Spinal cord (tissue), 10 donors: ENCODE results near the gene SND1. TPM values are rescaled to one million over a fixed set of nuclear protein-coding genes. Genes with fewer than 3 reads are reported as not detected.
A peak's percentile ranks its signal among the peaks of the same experiment; 100 is the strongest.

Source experiments
- DNase-seq, 6 donors: peaks; one replicate each; pipeline versions ENCODE4 v3.0.0 to v3.0.0-alpha.2; 2013 to 2015; ENCODE audit warnings: low spot score in 6 of 6, low read depth in 4 of 6
- H3K27ac ChIP-seq: one replicate; pipeline ENCODE4 v1.5.1; 2013; ENCODE audit warnings: low read depth, low read length, control low read depth
- H3K27me3 ChIP-seq: one replicate; pipeline ENCODE4 v1.6.1; 2013; ENCODE audit warnings: low read length; ENCODE audit not compliant: control insufficient read depth, insufficient read depth
- H3K36me3 ChIP-seq: one replicate; pipeline ENCODE4 v1.6.1; 2013; ENCODE audit warnings: low read length; ENCODE audit not compliant: control insufficient read depth, insufficient read depth
- H3K4me1 ChIP-seq: one replicate; pipeline ENCODE4 v1.6.1; 2013; ENCODE audit warnings: low read length; ENCODE audit not compliant: control insufficient read depth, insufficient read depth
- H3K4me3 ChIP-seq: one replicate; pipeline ENCODE4 v1.5.1; 2013; ENCODE audit warnings: low read depth, low read length, control low read depth
- H3K9me3 ChIP-seq: one replicate; pipeline ENCODE4 v1.6.1; 2013; ENCODE audit warnings: low read length; ENCODE audit not compliant: control insufficient read depth, insufficient read depth
- WGBS: methylation state at CpG from one replicate; pipeline ENCODE4 v1.1.5; 2013; ENCODE audit warnings: missing lambda C conversion rate; ENCODE audit not compliant: insufficient coverage; 5-methylcytosine and 5-hydroxymethylcytosine counted together
- polyA plus RNA-seq, 2 donors: library from polyadenylated mRNA; unstranded; fragments of 120-200 nt; gene quantifications; one replicate each; pipeline ENCODE4 v1.2.1, GENCODE V29; 2013; ENCODE audit not compliant: insufficient read length in 2 of 2
- total RNA-seq, 2 donors: library from RNA; depleted of rRNA in 1 of 2; stranded (reverse); fragments of 120-200 nt in 1 of 2; fragments of >200 nt in 1 of 2; gene quantifications; one replicate each; pipeline versions ENCODE4 v1.2.3 to v1.2.4, GENCODE V29; 2013 to 2014
- donor health status: healthy.

The SND1 gene
- total and polyA plus RNA-seq, 4 donors: 72.1 to 125 (median 91.3) TPM

- Histone ChIP-seq H3K27me3 (no peaks in the 10 kb centered on the region), H3K36me3 (peaks cover 2% of the 10 kb centered on the region), H3K9me3 (no peaks in the 10 kb centered on the region), H3K27ac (no peak overlapping the region), H3K4me3 (no peak overlapping the region), H3K4me1 (peaks cover 18% of the 10 kb centered on the region)
- DNase-seq: no peak
- no CpG with 5 or more reads among the region's 1 CpG for WGBS
These were observed 280.1 kb downstream of the SND1 start for GRCh38 chr7:127932076-127932475.

DNA sequence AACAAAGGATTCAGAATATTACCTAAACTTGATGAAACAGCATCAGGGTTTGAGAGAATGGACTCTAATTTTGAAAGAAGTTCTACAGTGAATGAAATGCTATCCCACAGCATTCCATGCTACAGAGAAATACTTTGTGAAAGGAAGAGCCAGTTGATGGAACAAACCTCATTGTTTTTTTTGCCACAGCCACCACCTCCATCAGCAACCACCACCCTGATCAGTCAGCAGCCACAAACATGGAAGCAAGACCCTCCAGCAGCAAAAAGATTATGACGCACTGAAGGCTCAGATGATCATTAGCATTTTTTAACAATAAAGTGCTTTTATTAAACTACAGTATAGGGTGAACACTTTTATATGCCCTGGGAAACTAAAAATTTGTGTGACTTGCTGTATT lies 280.5 kb downstream of the SND1 start:
- Histone ChIP-seq H3K4me3 (no peak overlapping the region), H3K4me1 (peaks cover 22% of the 10 kb centered on the region), H3K27me3 (no peaks in the 10 kb centered on the region), H3K36me3 (peaks cover 2% of the 10 kb centered on the region), H3K9me3 (no peaks in the 10 kb centered on the region), H3K27ac (no peak overlapping the region)
- no CpG with 5 or more reads among the region's 1 CpG for WGBS
- DNase-seq: no peak

GRCh38 chr7:127933146-127933545 lies 281.2 kb downstream of the SND1 start:
- peak in 2 of 6 donors; percentile 75 to 82 for DNase-seq
- 26% methylated on average over 3 of the region's 4 CpGs for WGBS
- H3K9me3 ChIP-seq: no peaks in the 10 kb centered on the region

GRCh38 chr7:127934711-127935110 lies 282.7 kb downstream of the SND1 start:
- Histone ChIP-seq H3K4me3 (no peak overlapping the region), H3K9me3 (no peaks in the 10 kb centered on the region), H3K27ac (no peak overlapping the region), H3K27me3 (no peaks in the 10 kb centered on the region), H3K36me3 (peaks cover 2% of the 10 kb centered on the region), H3K4me1 (peaks cover 15% of the 10 kb centered on the region)
- no peak for DNase-seq
- WGBS: 89% methylated on average over 4 of the region's 5 CpGs

More at GRCh38 chr7:127933146-127933545, 281.2 kb downstream of the SND1 start:
- H3K4me1 ChIP-seq: peaks cover 22% of the 10 kb centered on the region
- H3K27ac ChIP-seq: no peak overlapping the region
- no peak overlapping the region for H3K4me3 ChIP-seq
- H3K36me3 ChIP-seq: peaks cover 2% of the 10 kb centered on the region
- no peaks in the 10 kb centered on the region for H3K27me3 ChIP-seq

DNA sequence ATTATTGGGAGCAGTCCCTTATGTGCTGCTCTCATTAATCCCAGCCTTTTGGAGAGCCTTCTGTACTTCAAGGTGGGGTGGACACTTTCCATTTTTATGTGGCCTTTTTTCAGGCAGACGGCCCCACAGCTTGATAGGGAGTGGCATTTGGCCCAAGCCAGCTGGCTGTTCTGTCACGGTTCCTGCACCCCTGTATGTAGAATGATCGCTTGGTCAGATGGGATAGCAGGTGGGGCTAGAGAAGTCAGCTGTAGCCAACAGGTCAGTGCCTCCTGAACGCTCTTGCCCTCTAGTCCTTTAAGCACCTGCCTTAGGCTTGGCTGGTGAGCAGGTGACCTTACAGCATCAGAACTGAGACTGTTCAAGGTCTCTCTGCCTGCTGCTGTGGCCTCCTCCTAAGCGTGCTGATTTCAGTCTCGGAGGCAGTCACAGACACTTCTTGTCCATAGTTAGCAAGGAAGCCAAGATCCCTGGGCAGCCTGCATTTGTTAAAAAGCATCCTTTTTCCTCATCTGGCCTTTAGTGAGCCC lies 283.9 kb downstream of the SND1 start:
- Histone ChIP-seq H3K9me3 (no peaks in the 10 kb centered on the region), H3K27ac (no peak overlapping the region), H3K36me3 (no peaks in the 10 kb centered on the region), H3K4me1 (peaks cover 14% of the 10 kb centered on the region), H3K27me3 (no peaks in the 10 kb centered on the region), H3K4me3 (no peak overlapping the region)
- WGBS: 60% methylated on average over 6 of the region's 6 CpGs
- no peak for DNase-seq

DNA sequence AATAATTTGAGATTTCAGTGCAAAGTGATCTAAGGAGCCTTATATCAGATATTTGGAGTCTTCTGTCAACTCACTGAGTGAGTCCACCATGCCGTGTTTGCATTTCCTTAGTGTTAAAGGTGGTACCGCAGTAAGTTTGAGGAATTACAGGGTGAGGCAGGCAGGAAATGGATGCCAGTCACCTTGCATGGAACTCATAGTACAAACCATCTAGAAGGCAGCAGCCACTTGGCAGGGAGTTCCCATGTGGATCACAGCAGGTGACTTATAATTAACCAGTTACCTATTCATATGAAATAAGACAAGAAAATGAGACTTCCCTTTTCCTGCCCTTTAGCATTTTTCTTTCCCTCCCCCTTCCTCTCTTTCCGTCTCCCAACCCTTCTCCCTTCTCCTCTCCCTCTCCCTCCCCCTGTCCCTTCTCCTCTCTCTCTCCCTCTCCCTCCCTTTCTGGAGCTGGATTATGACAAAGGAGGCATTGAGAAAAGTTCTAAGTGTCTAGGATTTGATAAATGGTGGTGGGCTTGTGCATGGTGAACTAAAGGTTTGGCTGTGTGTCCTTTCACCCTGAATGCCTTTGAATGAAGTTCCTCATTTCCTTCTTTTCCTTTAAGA lies 285.2 kb downstream of the SND1 start:
- no peaks in the 10 kb centered on the region for H3K27me3 ChIP-seq
- DNase-seq: peak in 1 of 6 donors; percentile 47
- no peaks in the 10 kb centered on the region for H3K36me3 ChIP-seq
- peaks cover 14% of the 10 kb centered on the region for H3K4me1 ChIP-seq
- H3K27ac ChIP-seq: no peak overlapping the region
- 100% methylated on average over 1 of the region's 3 CpGs for WGBS
- no peaks in the 10 kb centered on the region for H3K9me3 ChIP-seq
- no peak overlapping the region for H3K4me3 ChIP-seq

DNA sequence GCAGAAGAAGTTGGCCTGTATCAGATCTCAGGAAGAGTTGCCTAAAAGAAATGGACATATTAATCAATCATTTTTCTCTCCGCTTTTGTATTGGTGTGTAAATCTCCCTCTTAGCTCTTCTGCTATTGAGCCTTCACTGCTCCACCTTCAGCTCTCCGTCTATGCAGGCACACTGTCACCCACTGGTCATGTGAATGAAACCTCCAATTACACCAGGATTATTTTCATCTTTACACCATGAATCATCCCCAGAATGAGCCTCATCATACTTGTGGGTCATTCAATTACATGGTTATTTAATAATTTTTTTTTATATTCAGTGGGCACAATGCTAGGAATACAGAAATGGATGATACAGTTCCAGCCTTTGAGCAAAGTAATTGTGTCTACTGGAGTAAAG lies 286.6 kb downstream of the SND1 start:
- no peaks in the 10 kb centered on the region for H3K27me3 ChIP-seq
- H3K27ac ChIP-seq: peak overlapping the region; percentile 26
- H3K36me3 ChIP-seq: no peaks in the 10 kb centered on the region
- no peak overlapping the region for H3K4me3 ChIP-seq
- no peaks in the 10 kb centered on the region for H3K9me3 ChIP-seq
- no peak for DNase-seq
- peaks cover 17% of the 10 kb centered on the region for H3K4me1 ChIP-seq
- WGBS: 86% methylated on average over 2 of the region's 2 CpGs

- no peaks in the 10 kb centered on the region for H3K9me3 ChIP-seq
- H3K27ac ChIP-seq: peak overlapping the region; percentile 20
- 63% methylated on average over 3 of the region's 5 CpGs for WGBS
- no peak for DNase-seq
- no peaks in the 10 kb centered on the region for H3K27me3 ChIP-seq
- H3K4me1 ChIP-seq: peaks cover 26% of the 10 kb centered on the region
- no peak overlapping the region for H3K4me3 ChIP-seq
- no peaks in the 10 kb centered on the region for H3K36me3 ChIP-seq
These were observed 288.6 kb downstream of the SND1 start for GRCh38 chr7:127940381-127941160.

- Histone ChIP-seq H3K4me3 (no peak overlapping the region), H3K4me1 (peaks cover 20% of the 10 kb centered on the region), H3K9me3 (no peaks in the 10 kb centered on the region), H3K27ac (peak overlapping the region; percentile 12), H3K36me3 (no peaks in the 10 kb centered on the region), H3K27me3 (no peaks in the 10 kb centered on the region)
- DNase-seq: peak in 2 of 6 donors; percentile 74 to 82
- WGBS: no CpG with 5 or more reads among the region's 8 CpGs
These were observed 289.6 kb downstream of the SND1 start for GRCh38 chr7:127941476-127942210.
